ENCODE data around the gene ISLR. TPM values are rescaled to one million over a fixed set of nuclear protein-coding genes. Genes with fewer than 3 reads are reported as not detected.

ISLR gene
- total and polyA plus RNA-seq, 2 donors (not counting 1 experiment from before 2014, with no cell fraction given) = 14.0 to 17.3 TPM

DNA sequence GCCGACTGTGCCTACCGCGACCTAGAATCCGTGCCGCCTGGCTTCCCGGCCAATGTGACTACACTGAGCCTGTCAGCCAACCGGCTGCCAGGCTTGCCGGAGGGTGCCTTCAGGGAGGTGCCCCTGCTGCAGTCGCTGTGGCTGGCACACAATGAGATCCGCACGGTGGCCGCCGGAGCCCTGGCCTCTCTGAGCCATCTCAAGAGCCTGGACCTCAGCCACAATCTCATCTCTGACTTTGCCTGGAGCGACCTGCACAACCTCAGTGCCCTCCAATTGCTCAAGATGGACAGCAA lies 1.4 kb downstream of the ISLR start:
- H3K4me1 ChIP-seq (ENCODE audit: control insufficient read depth, extremely low read depth, insufficient read depth, low read length) = peaks cover 39% of the 10 kb centered on the region
- H2AFZ ChIP-seq (ENCODE audit: low read length) = no peak overlapping the region
- no peak for TF ChIP-seq EZH2 (IDR thresholded peaks at IDR 0.05; ENCODE audit: low read length, missing control alignments)
- TF ChIP-seq, protein P1, sequence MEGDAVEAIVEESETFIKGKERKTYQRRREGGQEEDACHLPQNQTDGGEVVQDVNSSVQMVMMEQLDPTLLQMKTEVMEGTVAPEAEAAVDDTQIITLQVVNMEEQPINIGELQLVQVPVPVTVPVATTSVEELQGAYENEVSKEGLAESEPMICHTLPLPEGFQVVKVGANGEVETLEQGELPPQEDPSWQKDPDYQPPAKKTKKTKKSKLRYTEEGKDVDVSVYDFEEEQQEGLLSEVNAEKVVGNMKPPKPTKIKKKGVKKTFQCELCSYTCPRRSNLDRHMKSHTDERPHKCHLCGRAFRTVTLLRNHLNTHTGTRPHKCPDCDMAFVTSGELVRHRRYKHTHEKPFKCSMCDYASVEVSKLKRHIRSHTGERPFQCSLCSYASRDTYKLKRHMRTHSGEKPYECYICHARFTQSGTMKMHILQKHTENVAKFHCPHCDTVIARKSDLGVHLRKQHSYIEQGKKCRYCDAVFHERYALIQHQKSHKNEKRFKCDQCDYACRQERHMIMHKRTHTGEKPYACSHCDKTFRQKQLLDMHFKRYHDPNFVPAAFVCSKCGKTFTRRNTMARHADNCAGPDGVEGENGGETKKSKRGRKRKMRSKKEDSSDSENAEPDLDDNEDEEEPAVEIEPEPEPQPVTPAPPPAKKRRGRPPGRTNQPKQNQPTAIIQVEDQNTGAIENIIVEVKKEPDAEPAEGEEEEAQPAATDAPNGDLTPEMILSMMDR (conservative IDR thresholded peaks at IDR 0.05 in 1 of 2, IDR thresholded peaks at IDR 0.05 in 1 of 2; ENCODE audit: low read depth in 1 of 2, low read length in 2 of 2) = no peak
- no peaks in the 10 kb centered on the region for H3K27me3 ChIP-seq (ENCODE audit: control insufficient read depth, insufficient read depth, low read length)
- H3K27ac ChIP-seq (ENCODE audit: insufficient read depth, low read length) = no peak overlapping the region
- H3K4me2 ChIP-seq (ENCODE audit: extremely low read depth, insufficient read depth, low read length) = peak overlapping the region; percentile 33
- no peaks in the 10 kb centered on the region for H3K9me3 ChIP-seq (ENCODE audit: control insufficient read depth, insufficient read depth, low read depth, low read length)
- DNase-seq (ENCODE audit: low read depth in 2 of 2) = no peak
- no peaks in the 10 kb centered on the region for H3K79me2 ChIP-seq (ENCODE audit: control insufficient read depth, insufficient read depth, low read length)
- H4K20me1 ChIP-seq (ENCODE audit: control insufficient read depth, extremely low read depth, insufficient read depth, low read length) = no peaks in the 10 kb centered on the region
- H3K9ac ChIP-seq (ENCODE audit: insufficient read depth, low read length) = no peak overlapping the region
- H3K36me3 ChIP-seq (ENCODE audit: control insufficient read depth, insufficient read depth, low read length) = no peaks in the 10 kb centered on the region
- peak overlapping the region in 1 of 4 experiments; percentile 61 for H3K4me3 ChIP-seq (replicated peaks in 1 of 4; ENCODE audit: control extremely low read depth in 1 of 4, insufficient read depth in 1 of 4, low read depth in 3 of 4, low read length in 4 of 4)

- H3K4me1 ChIP-seq (ENCODE audit: control insufficient read depth, extremely low read depth, insufficient read depth, low read length) = peaks cover 44% of the 10 kb centered on the region
- H3K27ac ChIP-seq (ENCODE audit: insufficient read depth, low read length) = no peak overlapping the region
- H3K4me3 ChIP-seq (replicated peaks in 1 of 4; ENCODE audit: control extremely low read depth in 1 of 4, insufficient read depth in 1 of 4, low read depth in 3 of 4, low read length in 4 of 4) = no peak overlapping the region
These were observed 2.0 kb downstream of the ISLR start for GRCh38 chr15:74175271-74176191.

More at GRCh38 chr15:74175271-74176191, 2.0 kb downstream of the ISLR start:
- no peaks in the 10 kb centered on the region for H3K9me3 ChIP-seq (ENCODE audit: control insufficient read depth, insufficient read depth, low read depth, low read length)
- H3K4me2 ChIP-seq (ENCODE audit: extremely low read depth, insufficient read depth, low read length) = no peak overlapping the region
- no peaks in the 10 kb centered on the region for H4K20me1 ChIP-seq (ENCODE audit: control insufficient read depth, extremely low read depth, insufficient read depth, low read length)
- no peak overlapping the region for H2AFZ ChIP-seq (ENCODE audit: low read length)
- DNase-seq (ENCODE audit: low read depth in 2 of 2) = no peak
- TF ChIP-seq, protein P1 (conservative IDR thresholded peaks at IDR 0.05 in 1 of 2, IDR thresholded peaks at IDR 0.05 in 1 of 2; ENCODE audit: low read depth in 1 of 2, low read length in 2 of 2) = no peak
- no peak for TF ChIP-seq EZH2 (IDR thresholded peaks at IDR 0.05; ENCODE audit: low read length, missing control alignments)
- H3K36me3 ChIP-seq (ENCODE audit: control insufficient read depth, insufficient read depth, low read length) = no peaks in the 10 kb centered on the region
- no peak overlapping the region for H3K9ac ChIP-seq (ENCODE audit: insufficient read depth, low read length)
- H3K27me3 ChIP-seq (ENCODE audit: control insufficient read depth, insufficient read depth, low read length) = no peaks in the 10 kb centered on the region
- no peaks in the 10 kb centered on the region for H3K79me2 ChIP-seq (ENCODE audit: control insufficient read depth, insufficient read depth, low read length)

All from fibroblast of lung (primary cell).